NCI-H146 (cell line): ENCODE data around the gene PTPN20.
"Not testable (repeated sequence)": the region's sequence is repeated elsewhere in the genome, so short reads cannot be mapped to it uniquely, and the experiment has no call there.

ENCODE experiments used
- DNase-seq: peaks from one replicate; lab custom pipeline; 2025; lab: John Stamatoyannopoulos, UW

The PTPN20 gene

GRCh38 chr10:46952540-46952939 is 41.3 kb downstream of the PTPN20 start:
- DNase-seq, result not testable (repeated sequence)

GRCh38 chr10:46960742-46961141 is 49.5 kb downstream of the PTPN20 start:
- not testable (repeated sequence) for DNase-seq

GRCh38 chr10:46963356-46963755 is 52.1 kb downstream of the PTPN20 start:
- not testable (repeated sequence) for DNase-seq

GRCh38 chr10:46967013-46967412 is 55.8 kb downstream of the PTPN20 start:
- not testable (repeated sequence) for DNase-seq

- DNase-seq, result not testable (repeated sequence)
These were observed 69.0 kb downstream of the PTPN20 start for GRCh38 chr10:46980223-46980622.

- DNase-seq, result not testable (repeated sequence)
These were observed 76.2 kb downstream of the PTPN20 start for GRCh38 chr10:46987233-46987924.

GRCh38 chr10:46992803-46993561 is 81.8 kb downstream of the PTPN20 start:
- DNase-seq, result no peak

- DNase-seq, result no peak
These were observed 84.0 kb downstream of the PTPN20 start for GRCh38 chr10:46995234-46995633.

GRCh38 chr10:46998192-46998591 is 87.0 kb downstream of the PTPN20 start:
- no peak for DNase-seq

- DNase-seq, result no peak
These were observed 87.4 kb downstream of the PTPN20 start for GRCh38 chr10:46998595-46998994.

GRCh38 chr10:46999217-46999616 is 88.0 kb downstream of the PTPN20 start:
- no peak for DNase-seq

GRCh38 chr10:47008769-47009168 is 97.5 kb downstream of the PTPN20 start:
- no peak for DNase-seq

- no peak for DNase-seq
These were observed 98.1 kb downstream of the PTPN20 start for GRCh38 chr10:47009215-47009838.

GRCh38 chr10:47010036-47010435 is 98.8 kb downstream of the PTPN20 start:
- no peak for DNase-seq

- DNase-seq, result no peak
These were observed 101.0 kb downstream of the PTPN20 start for GRCh38 chr10:47012214-47012613.

GRCh38 chr10:47013507-47014154 is 102.4 kb downstream of the PTPN20 start:
- no peak for DNase-seq

- no peak for DNase-seq
These were observed 104.2 kb downstream of the PTPN20 start for GRCh38 chr10:47015404-47015803.

- no peak for DNase-seq
These were observed 105.3 kb downstream of the PTPN20 start for GRCh38 chr10:47016564-47016963.

- DNase-seq, result no peak
These were observed 107.0 kb downstream of the PTPN20 start for GRCh38 chr10:47018026-47018735.

- DNase-seq, result no peak
These were observed 108.2 kb downstream of the PTPN20 start for GRCh38 chr10:47019155-47020145.

- DNase-seq, result no peak
These were observed 109.2 kb downstream of the PTPN20 start for GRCh38 chr10:47020471-47020870.
